Gastrocnemius medialis (tissue), 4 donors: Measurements from ENCODE around the gene CACNA1B. TPM values are rescaled to one million over a fixed set of nuclear protein-coding genes. Genes with fewer than 3 reads are reported as not detected.

Experiments used
- ATAC-seq, 2 donors: fragments of 150-250 bp; one replicate each; pipeline ENCODE4 v1.9.1; 2016
- DNase-seq, 2 donors: peaks; one replicate each; pipeline ENCODE4 v3.0.0-alpha.2; 2019
- H3K27ac ChIP-seq, 4 donors: fragments of 200-600 bp; sonication (generic); 1 replicate in 1 of 4; 2 replicates in 3 of 4; pipeline ENCODE4 v1.5.1; 2016 to 2018; ENCODE audit warnings: mild to moderate bottlenecking in 2 of 4, moderate library complexity in 1 of 4
- H3K27me3 ChIP-seq, 3 donors: fragments of 200-600 bp; sonication (generic) in 2 of 3; 1 replicate in 1 of 3; 2 replicates in 2 of 3; pipeline versions ENCODE4 v1.5.1 to v1.6.0; 2016 to 2019; ENCODE audit warnings: mild to moderate bottlenecking in 1 of 3, moderate library complexity in 1 of 3
- H3K36me3 ChIP-seq, 2 donors: fragments of 200-600 bp; sonication (generic) in 1 of 2; one replicate each; pipeline ENCODE4 v1.5.1; 2017 to 2018
- H3K4me1 ChIP-seq, 2 donors: fragments of 200-600 bp; sonication (generic) in 1 of 2; one replicate each; pipeline ENCODE4 v1.5.1; 2016 to 2017; ENCODE audit warnings: mild to moderate bottlenecking in 2 of 2
- H3K4me3 ChIP-seq, 4 donors: fragments of 200-600 bp; sonication (generic) in 3 of 4; 1 replicate in 1 of 4; 2 replicates in 3 of 4; pipeline ENCODE4 v1.5.1; 2016 to 2019; ENCODE audit warnings: mild to moderate bottlenecking in 2 of 4
- H3K9me3 ChIP-seq, 3 donors: fragments of 200-600 bp; sonication (generic) in 2 of 3; 1 replicate in 1 of 3; 2 replicates in 2 of 3; pipeline ENCODE4 v1.5.1; 2016 to 2019
- CTCF ChIP-seq, 5 experiments: fragments of 450-650 bp in 3 of 5; fragments of 200-600 bp in 2 of 5; sonication (generic) in 2 of 5; IDR thresholded peaks in 4 of 5; conservative IDR thresholded peaks in 1 of 5; 1 replicate in 4 of 5; 2 replicates in 1 of 5; pipeline ENCODE4 v1.5.1; 2016 to 2019; ENCODE audit warnings: antibody characterized with exemption in 5 of 5, mild to moderate bottlenecking in 3 of 5, moderate library complexity in 3 of 5
- POLR2A ChIP-seq, 2 donors: fragments of 450-650 bp; IDR thresholded peaks; one replicate each; pipeline ENCODE4 v1.6.1; 2017; ENCODE audit warnings: antibody characterized with exemption in 2 of 2, mild to moderate bottlenecking in 2 of 2, moderate library complexity in 2 of 2
- in situ Hi-C, 4 donors: fragments of 200-750 bp; cut with MboI; loops; one replicate each; pipeline versions ENCODE4 v1.15.0 to v1.8.0; 2017; ENCODE audit warnings: low sequenced_read_pairs in 4 of 4
- intact Hi-C: fragments of 100-400 bp; cut with DNase I; formaldehyde crosslinking; loops from one replicate; pipeline ENCODE4 v1.15.1; 2023; ENCODE audit warnings: low total_unique reads
- total RNA-seq, 4 donors: library from RNA; depleted of rRNA; stranded (reverse); fragments of >200 nt; gene quantifications; one replicate each; pipeline versions ENCODE4 v1.1.0 to v1.2.3, GENCODE V29; 2016

Gene CACNA1B
- total RNA-seq, 4 donors from 2014 or later = 0.07 TPM; not detected in 3

- Histone ChIP-seq H3K4me1 (no peaks in the 10 kb centered on the region), H3K36me3 (no peaks in the 10 kb centered on the region), H3K9me3 (no peaks in the 10 kb centered on the region), H3K27ac (no peak overlapping the region), H3K27me3 (no peaks in the 10 kb centered on the region), H3K4me3 (no peak overlapping the region)
- no peak for DNase-seq
- ATAC-seq = no peak
- TF ChIP-seq POLR2A (IDR thresholded peaks at IDR 0.05) (no peak), CTCF (IDR thresholded peaks at IDR 0.05 in 4 of 5, conservative IDR thresholded peaks at IDR 0.05 in 1 of 5) (no peak)
- intact Hi-C loops (no loop called here), in situ Hi-C loops (no loop called here)
These were observed 168.2 kb downstream of the CACNA1B start for GRCh38 chr9:138045541-138046490.

- DNase-seq (peak in 1 of 2 donors; percentile 2), ATAC-seq (no peak)
- intact Hi-C loops = no loop called here
- no peak overlapping the region for H3K4me3 ChIP-seq
- H3K9me3 ChIP-seq = no peaks in the 10 kb centered on the region
- no peaks in the 10 kb centered on the region for H3K27me3 ChIP-seq
- TF ChIP-seq POLR2A (IDR thresholded peaks at IDR 0.05) (no peak), CTCF (IDR thresholded peaks at IDR 0.05 in 4 of 5, conservative IDR thresholded peaks at IDR 0.05 in 1 of 5) (no peak)
- no peak overlapping the region for H3K27ac ChIP-seq
- no peaks in the 10 kb centered on the region for H3K4me1 ChIP-seq
- in situ Hi-C loops = no loop called here
- no peaks in the 10 kb centered on the region for H3K36me3 ChIP-seq
These were observed 169.2 kb downstream of the CACNA1B start for GRCh38 chr9:138046641-138047301.

- Histone ChIP-seq H3K27me3 (no peaks in the 10 kb centered on the region), H3K4me3 (no peak overlapping the region), H3K27ac (no peak overlapping the region), H3K4me1 (no peaks in the 10 kb centered on the region), H3K9me3 (no peaks in the 10 kb centered on the region), H3K36me3 (no peaks in the 10 kb centered on the region)
- no peak for TF ChIP-seq CTCF (IDR thresholded peaks at IDR 0.05 in 4 of 5, conservative IDR thresholded peaks at IDR 0.05 in 1 of 5)
- intact Hi-C loops = no loop called here
- no peak for ATAC-seq
- peak in 1 of 2 donors; percentile 4 for DNase-seq
- in situ Hi-C loops = no loop called here
These were observed 170.0 kb downstream of the CACNA1B start for GRCh38 chr9:138047469-138048040.

- H3K4me1 ChIP-seq = no peaks in the 10 kb centered on the region
- no peak for TF ChIP-seq POLR2A (IDR thresholded peaks at IDR 0.05)
- no peak for TF ChIP-seq CTCF (IDR thresholded peaks at IDR 0.05 in 4 of 5, conservative IDR thresholded peaks at IDR 0.05 in 1 of 5)
- no peaks in the 10 kb centered on the region for H3K27me3 ChIP-seq
- no peak overlapping the region for H3K27ac ChIP-seq
- no peak overlapping the region for H3K4me3 ChIP-seq
- no peaks in the 10 kb centered on the region for H3K36me3 ChIP-seq
- no peak for ATAC-seq
- no peaks in the 10 kb centered on the region for H3K9me3 ChIP-seq
- in situ Hi-C loops (no loop called here), intact Hi-C loops (no loop called here)
- no peak for DNase-seq
These were observed 170.6 kb downstream of the CACNA1B start for GRCh38 chr9:138048184-138048583.
